Measurements from ENCODE around the gene ATP6V1B1.
"Not testable (repeated sequence)": the region's sequence is repeated elsewhere in the genome, so short reads cannot be mapped to it uniquely, and the experiment has no call there.

The ATP6V1B1 gene

GRCh38 chr2:71006323-71006722 lies 70.6 kb downstream of the ATP6V1B1 start:
- DNase-seq (ENCODE audit: low read depth, low spot score) = no peak

GRCh38 chr2:71006955-71007799 lies 71.5 kb downstream of the ATP6V1B1 start:
- no peak for DNase-seq (ENCODE audit: low read depth, low spot score)

DNA sequence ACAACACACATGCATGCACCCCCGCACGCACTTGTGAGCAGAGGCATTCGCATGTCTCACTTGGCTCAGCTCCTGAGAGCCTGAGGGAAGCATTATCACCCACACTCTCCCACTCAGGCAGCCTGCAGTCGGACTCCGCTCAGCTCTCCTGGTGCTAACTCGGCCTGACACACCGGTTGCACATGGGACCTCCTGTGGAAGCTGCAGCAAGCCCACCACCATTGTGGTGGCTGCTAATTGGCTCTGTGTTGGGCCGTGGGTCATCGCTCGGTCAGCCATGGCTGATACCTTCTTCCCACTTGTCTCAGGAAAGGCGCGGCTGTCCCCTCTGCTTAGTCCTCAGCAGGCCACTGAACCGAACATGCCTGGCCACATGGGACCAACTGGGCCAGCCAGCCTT lies 72.6 kb downstream of the ATP6V1B1 start:
- no peak for DNase-seq (ENCODE audit: low read depth, low spot score)

- not testable (repeated sequence) for DNase-seq (ENCODE audit: low read depth, low spot score)
Measured at GRCh38 chr2:71011786-71012185, 76.1 kb downstream of the ATP6V1B1 start.

Data from smooth muscle cell of the brain vasculature (primary cell).